NCI-H2227 (cell line): ENCODE measurements around the gene BACH2.
"Not testable (repeated sequence)": the region's sequence is repeated elsewhere in the genome, so short reads cannot be mapped to it uniquely, and the experiment has no call there.

Experiments
- DNase-seq: peaks from one replicate; lab custom pipeline; 2025; ENCODE audit not compliant: unreplicated experiment; lab: John Stamatoyannopoulos, UW

The BACH2 gene

GRCh38 chr6:90076511-90077415 lies 219.9 kb downstream of the BACH2 start:
- no peak for DNase-seq

- DNase-seq, result no peak
Measured at GRCh38 chr6:90074161-90074850, 222.3 kb downstream of the BACH2 start.

GRCh38 chr6:90072935-90073464 lies 223.6 kb downstream of the BACH2 start:
- peak; percentile 1 for DNase-seq

GRCh38 chr6:90072501-90072900 lies 224.1 kb downstream of the BACH2 start:
- no peak for DNase-seq

- DNase-seq, result peak; percentile 4
Measured at GRCh38 chr6:90068703-90069523, 227.7 kb downstream of the BACH2 start.

GRCh38 chr6:90068264-90068663 lies 228.4 kb downstream of the BACH2 start:
- peak; percentile 4 for DNase-seq

GRCh38 chr6:90066697-90067096 lies 229.9 kb downstream of the BACH2 start:
- no peak for DNase-seq

GRCh38 chr6:90065173-90065572 lies 231.5 kb downstream of the BACH2 start:
- no peak for DNase-seq

- no peak for DNase-seq
Measured at GRCh38 chr6:90062667-90063066, 234.0 kb downstream of the BACH2 start.

- no peak for DNase-seq
Measured at GRCh38 chr6:90062051-90062450, 234.6 kb downstream of the BACH2 start.

GRCh38 chr6:90059178-90059577 lies 237.5 kb downstream of the BACH2 start:
- not testable (repeated sequence) for DNase-seq

GRCh38 chr6:90055924-90056323 lies 240.7 kb downstream of the BACH2 start:
- not testable (repeated sequence) for DNase-seq

GRCh38 chr6:90054193-90054592 lies 242.4 kb downstream of the BACH2 start:
- not testable (repeated sequence) for DNase-seq

GRCh38 chr6:90053614-90054013 lies 243.0 kb downstream of the BACH2 start:
- DNase-seq, result no peak

- DNase-seq, result no peak
Measured at GRCh38 chr6:90049295-90049694, 247.3 kb downstream of the BACH2 start.

- DNase-seq, result no peak
Measured at GRCh38 chr6:90048206-90048967, 248.3 kb downstream of the BACH2 start.

GRCh38 chr6:90045535-90045934 lies 251.1 kb downstream of the BACH2 start:
- DNase-seq, result no peak

- DNase-seq, result no peak
Measured at GRCh38 chr6:90044833-90045381, 251.7 kb downstream of the BACH2 start.

GRCh38 chr6:90044182-90044832 lies 252.3 kb downstream of the BACH2 start:
- no peak for DNase-seq

GRCh38 chr6:90040931-90041330 lies 255.7 kb downstream of the BACH2 start:
- no peak for DNase-seq
